Fibroblast of lung (primary cell): Measurements from ENCODE around the gene DOK6. TPM values are rescaled to one million over a fixed set of nuclear protein-coding genes. Genes with fewer than 3 reads are reported as not detected.

ENCODE experiments used
- DNase-seq, 2 donors: peaks; one replicate each; pipeline versions ENCODE4 v3.0.0 to v3.0.0-alpha.2; 2010; ENCODE audit warnings: low read depth in 2 of 2
- H2AFZ ChIP-seq: 2 replicates; pipeline ENCODE4 v1.5.1; 2012; ENCODE audit warnings: low read length, control low read depth, inconsistent platforms
- H3K27ac ChIP-seq: 2 replicates; pipeline ENCODE4 v1.5.1; 2011; ENCODE audit warnings: low read length, control low read depth; ENCODE audit not compliant: insufficient read depth
- H3K27me3 ChIP-seq: 2 replicates; pipeline ENCODE4 v1.5.1; 2011; ENCODE audit warnings: mild to moderate bottlenecking, low read length; ENCODE audit not compliant: control insufficient read depth, insufficient read depth
- H3K36me3 ChIP-seq: 2 replicates; pipeline ENCODE4 v1.5.1; 2011; ENCODE audit warnings: low read length; ENCODE audit not compliant: control insufficient read depth, insufficient read depth
- H3K4me1 ChIP-seq: 2 replicates; pipeline ENCODE4 v1.5.1; 2011; ENCODE audit warnings: low read length; ENCODE audit not compliant: control insufficient read depth, insufficient read depth; ENCODE audit errors: extremely low read depth
- H3K4me2 ChIP-seq: 2 replicates; pipeline ENCODE4 v1.5.1; 2011; ENCODE audit warnings: low read length, control low read depth; ENCODE audit not compliant: insufficient read depth; ENCODE audit errors: extremely low read depth
- H3K4me3 ChIP-seq, 4 experiments: fragments of 200-600 bp in 1 of 4; sonication (generic) in 1 of 4; replicated peaks in 1 of 4; 2 replicates each; pipeline ENCODE4 v1.5.1; 2011 to 2016; ENCODE audit warnings: low read length in 4 of 4, low read depth in 3 of 4, mild to moderate bottlenecking in 3 of 4, control low read depth in 2 of 4, inconsistent platforms in 1 of 4, mixed read lengths in 1 of 4; ENCODE audit not compliant: insufficient read depth in 1 of 4; ENCODE audit errors: control extremely low read depth in 1 of 4
- H3K79me2 ChIP-seq: 2 replicates; pipeline ENCODE4 v1.5.1; 2012; ENCODE audit warnings: mild to moderate bottlenecking, low read length, inconsistent platforms; ENCODE audit not compliant: control insufficient read depth, insufficient read depth
- H3K9ac ChIP-seq: 2 replicates; pipeline ENCODE4 v1.5.1; 2011; ENCODE audit warnings: mild to moderate bottlenecking, low read length, control low read depth; ENCODE audit not compliant: insufficient read depth
- H3K9me3 ChIP-seq: 2 replicates; pipeline ENCODE4 v1.5.1; 2012; ENCODE audit warnings: low read depth, low read length; ENCODE audit not compliant: control insufficient read depth, insufficient read depth
- H4K20me1 ChIP-seq: 2 replicates; pipeline ENCODE4 v1.5.1; 2011; ENCODE audit warnings: low read length; ENCODE audit not compliant: control insufficient read depth, insufficient read depth; ENCODE audit errors: extremely low read depth
- EZH2 ChIP-seq: IDR thresholded peaks from 2 replicates; pipeline ENCODE4 v1.5.1; 2012; ENCODE audit warnings: low read length, control low read depth, mild to moderate bottlenecking; ENCODE audit errors: missing control alignments
- polyA plus RNA-seq, 2 donors: library from polyadenylated mRNA; depleted of rRNA in 1 of 2; stranded (reverse) in 1 of 2; unstranded in 1 of 2; fragments of >200 nt; gene quantifications; 2 replicates each; pipeline ENCODE4 v1.2.1, GENCODE V29; 2011 to 2012; ENCODE audit warnings: missing spikeins in 1 of 2
- total RNA-seq: library from RNA; depleted of rRNA; stranded (reverse); fragments of >200 nt; gene quantifications from 2 replicates; pipeline ENCODE4 v1.2.1, GENCODE V29; 2014
- TF ChIP-seq, protein P1 (sequence below), 2 donors: IDR thresholded peaks in 1 of 2; conservative IDR thresholded peaks in 1 of 2; 1 replicate in 1 of 2; 2 replicates in 1 of 2; pipeline ENCODE4 v1.5.1; 2011 to 2012; ENCODE audit warnings: low read length in 2 of 2, control low read depth in 1 of 2, inconsistent platforms in 1 of 2, low read depth in 1 of 2, mild to moderate bottlenecking in 1 of 2

Gene DOK6
- total and polyA plus RNA-seq, 2 donors (not counting 1 experiment from before 2014, with no cell fraction given) = 4.0 to 7.8 TPM

DNA sequence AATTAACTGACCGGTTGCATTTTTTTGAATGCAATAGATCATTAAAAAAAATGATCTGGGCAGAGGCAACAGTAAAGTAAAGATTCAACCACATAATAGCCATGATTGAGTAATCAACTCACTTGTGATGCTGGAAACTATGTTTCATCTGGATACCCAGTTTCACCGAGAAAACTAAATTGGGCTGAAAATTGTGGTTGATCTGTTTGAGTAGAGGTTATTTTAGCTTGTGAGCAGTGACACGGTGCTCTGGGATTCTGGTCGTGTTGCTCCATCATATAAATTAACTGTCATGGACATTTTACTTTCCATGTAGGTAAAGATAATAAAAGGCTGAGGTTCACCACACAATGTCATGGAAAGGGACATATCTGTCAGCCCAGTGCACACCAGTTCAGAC, 488.3 kb downstream of the DOK6 start:
- Histone ChIP-seq H3K9me3 (no peaks in the 10 kb centered on the region), H3K79me2 (no peaks in the 10 kb centered on the region), H3K27ac (no peak overlapping the region), H3K4me3 (no peak overlapping the region), H3K4me2 (no peak overlapping the region), H3K9ac (no peak overlapping the region), H3K27me3 (no peaks in the 10 kb centered on the region), H3K36me3 (no peaks in the 10 kb centered on the region), H4K20me1 (no peaks in the 10 kb centered on the region), H2AFZ (no peak overlapping the region), H3K4me1 (no peaks in the 10 kb centered on the region)
- TF ChIP-seq EZH2 = no peak
- TF ChIP-seq, protein P1, sequence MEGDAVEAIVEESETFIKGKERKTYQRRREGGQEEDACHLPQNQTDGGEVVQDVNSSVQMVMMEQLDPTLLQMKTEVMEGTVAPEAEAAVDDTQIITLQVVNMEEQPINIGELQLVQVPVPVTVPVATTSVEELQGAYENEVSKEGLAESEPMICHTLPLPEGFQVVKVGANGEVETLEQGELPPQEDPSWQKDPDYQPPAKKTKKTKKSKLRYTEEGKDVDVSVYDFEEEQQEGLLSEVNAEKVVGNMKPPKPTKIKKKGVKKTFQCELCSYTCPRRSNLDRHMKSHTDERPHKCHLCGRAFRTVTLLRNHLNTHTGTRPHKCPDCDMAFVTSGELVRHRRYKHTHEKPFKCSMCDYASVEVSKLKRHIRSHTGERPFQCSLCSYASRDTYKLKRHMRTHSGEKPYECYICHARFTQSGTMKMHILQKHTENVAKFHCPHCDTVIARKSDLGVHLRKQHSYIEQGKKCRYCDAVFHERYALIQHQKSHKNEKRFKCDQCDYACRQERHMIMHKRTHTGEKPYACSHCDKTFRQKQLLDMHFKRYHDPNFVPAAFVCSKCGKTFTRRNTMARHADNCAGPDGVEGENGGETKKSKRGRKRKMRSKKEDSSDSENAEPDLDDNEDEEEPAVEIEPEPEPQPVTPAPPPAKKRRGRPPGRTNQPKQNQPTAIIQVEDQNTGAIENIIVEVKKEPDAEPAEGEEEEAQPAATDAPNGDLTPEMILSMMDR (conservative IDR thresholded peaks at IDR 0.05 in 1 of 2, IDR thresholded peaks at IDR 0.05 in 1 of 2; ENCODE audit: low read depth in 1 of 2, low read length in 2 of 2) = no peak
- DNase-seq = peak in 1 of 2 donors; percentile 31

DNA sequence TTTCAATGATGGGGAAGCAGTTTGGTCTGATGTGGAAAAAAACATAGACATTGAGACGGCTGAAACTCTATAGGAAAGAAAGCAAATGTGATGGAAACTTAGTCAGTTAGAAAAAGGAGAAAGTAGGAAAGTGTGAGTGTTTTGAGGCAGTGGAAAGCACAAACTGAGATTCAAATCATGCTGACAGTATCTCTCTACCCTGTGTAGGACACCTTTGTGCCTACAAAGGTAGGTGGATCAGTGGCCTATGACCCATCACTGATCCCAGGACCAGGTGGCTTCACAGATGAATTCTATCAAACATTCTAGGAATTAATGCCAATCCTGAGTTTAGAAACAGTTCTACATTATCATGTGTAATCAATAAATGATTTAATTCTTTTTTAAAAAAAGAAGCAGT, 489.9 kb downstream of the DOK6 start:
- Histone ChIP-seq H3K9ac (no peak overlapping the region), H3K4me1 (no peaks in the 10 kb centered on the region), H3K27ac (no peak overlapping the region), H3K4me3 (no peak overlapping the region), H2AFZ (no peak overlapping the region), H3K4me2 (no peak overlapping the region), H3K27me3 (no peaks in the 10 kb centered on the region), H4K20me1 (no peaks in the 10 kb centered on the region), H3K9me3 (no peaks in the 10 kb centered on the region), H3K36me3 (no peaks in the 10 kb centered on the region), H3K79me2 (no peaks in the 10 kb centered on the region)
- TF ChIP-seq EZH2 = no peak
- TF ChIP-seq, protein P1 (conservative IDR thresholded peaks at IDR 0.05 in 1 of 2, IDR thresholded peaks at IDR 0.05 in 1 of 2; ENCODE audit: low read depth in 1 of 2, low read length in 2 of 2) = no peak
- no peak for DNase-seq

DNA sequence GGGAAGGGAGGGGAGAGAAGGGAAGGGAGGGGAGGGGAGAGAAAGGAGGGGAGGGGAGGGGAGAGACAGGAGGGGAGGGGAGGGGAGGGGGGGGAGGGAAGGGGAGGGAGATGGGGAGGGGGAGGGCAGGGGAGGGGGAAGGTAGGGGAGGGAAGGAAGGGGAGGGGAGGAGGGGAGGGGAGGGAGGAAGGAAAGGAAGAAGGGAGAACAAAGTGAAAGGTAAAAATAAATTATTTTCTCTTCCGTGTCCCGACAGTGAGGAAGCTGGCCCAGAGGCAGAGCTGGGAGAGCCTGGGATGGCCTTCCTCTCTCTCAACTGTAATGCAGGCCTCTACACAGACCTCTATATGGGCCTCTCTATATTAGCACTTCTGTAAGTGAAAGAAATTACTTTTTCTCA, 493.8 kb downstream of the DOK6 start:
- no peaks in the 10 kb centered on the region for H3K79me2 ChIP-seq

More for the DNA sequence above, 493.8 kb downstream of the DOK6 start:
- no peaks in the 10 kb centered on the region for H3K9me3 ChIP-seq
- TF ChIP-seq, protein P1 (conservative IDR thresholded peaks at IDR 0.05 in 1 of 2, IDR thresholded peaks at IDR 0.05 in 1 of 2; ENCODE audit: low read depth in 1 of 2, low read length in 2 of 2) = no peak
- H3K4me1 ChIP-seq = no peaks in the 10 kb centered on the region
- H3K27ac ChIP-seq = no peak overlapping the region
- DNase-seq = no peak
- H3K27me3 ChIP-seq = no peaks in the 10 kb centered on the region
- H4K20me1 ChIP-seq = no peaks in the 10 kb centered on the region
- H3K36me3 ChIP-seq = no peaks in the 10 kb centered on the region
- H3K4me2 ChIP-seq = no peak overlapping the region
- no peak overlapping the region for H3K9ac ChIP-seq
- no peak overlapping the region for H3K4me3 ChIP-seq
- no peak overlapping the region for H2AFZ ChIP-seq
